HepG2 (cell line): ENCODE measurements around the gene RSAD2. TPM values are rescaled to one million over a fixed set of nuclear protein-coding genes. Genes with fewer than 3 reads are reported as not detected.

Source experiments
- ATAC-seq: fragments of 200-7000 bp; cut with Tn5 transposase; 3 replicates; pipeline ENCODE4 v1.9.1; 2020; ENCODE audit warnings: mild to moderate bottlenecking, moderate library complexity
- BruUV-seq: library from RNA; stranded (reverse); fragments of 400-500 nt; replicated peaks from 2 replicates; lab custom pipeline; 2021; lab: Mats Ljungman, UMichigan
- CTCF ChIA-PET: fragments of 300-600 bp; formaldehyde crosslinking; extraction: SDS; loops from one replicate; lab custom pipeline; 2021; ENCODE audit warnings: low total read pairs, inconsistent platforms, low intra/inter-chr PET ratio; lab: Yijun Ruan, JAX
- POLR2A ChIA-PET: fragments of 350-600 bp; sonication (Branson Sonifier 250); formaldehyde crosslinking; loops from one replicate; lab custom pipeline; 2020; ENCODE audit warnings: antibody characterized with exemption, inconsistent platforms; lab: Yijun Ruan, JAX
- DNase-seq: peaks from one replicate; pipeline ENCODE4 v3.0.0-alpha.2; 2015; ENCODE audit warnings: low spot score
- FAIRE-seq: peaks from 3 replicates; lab custom pipeline; 2011; peaks lifted over from hg19 to GRCh38; lab: Jason Lieb, UNC
- H2AFZ ChIP-seq: one replicate; pipeline ENCODE4 v1.6.1; 2011; ENCODE audit warnings: low read length, inconsistent platforms
- H3K27ac ChIP-seq: fragments of 300-600 bp; 3 replicates; pipeline ENCODE4 v1.8.0; 2011; ENCODE audit warnings: mixed run types, mild to moderate bottlenecking, mixed read lengths, low read length, inconsistent platforms; ENCODE audit not compliant: insufficient read depth; ENCODE audit errors: extremely low read length
- H3K27me3 ChIP-seq, 2 experiments: fragments of 200-600 bp in 1 of 2; 2 replicates in 1 of 2; 3 replicates in 1 of 2; pipeline versions ENCODE4 v1.6.0 to v1.8.0; 2011; ENCODE audit warnings: low read length in 2 of 2, mild to moderate bottlenecking in 2 of 2, moderate library complexity in 2 of 2, inconsistent platforms in 1 of 2; ENCODE audit not compliant: insufficient read depth in 2 of 2, control insufficient read depth in 1 of 2
- H3K36me3 ChIP-seq, 2 experiments: fragments of 200-600 bp in 1 of 2; replicated peaks in 1 of 2; 2 replicates in 1 of 2; 3 replicates in 1 of 2; pipeline versions ENCODE4 v1.5.1 to v1.8.0; 2011; ENCODE audit warnings: low read length in 2 of 2, inconsistent platforms in 1 of 2; ENCODE audit not compliant: insufficient read depth in 2 of 2, control insufficient read depth in 1 of 2
- H3K4me1 ChIP-seq: 2 replicates; pipeline ENCODE4 v1.5.1; 2012; ENCODE audit warnings: low read length, inconsistent platforms; ENCODE audit not compliant: insufficient read depth
- H3K4me2 ChIP-seq: 2 replicates; pipeline ENCODE4 v1.6.0; 2011; ENCODE audit warnings: low read depth, low read length, inconsistent platforms
- H3K4me3 ChIP-seq, 3 experiments: fragments of 200-600 bp in 1 of 3; sonication (generic), shearing (Covaris generic) in 1 of 3; replicated peaks in 1 of 3; 2 replicates each; pipeline ENCODE4 v1.5.1; 2011 to 2016; ENCODE audit warnings: low read length in 3 of 3, inconsistent platforms in 2 of 3, low read depth in 2 of 3, mild to moderate bottlenecking in 2 of 3, control low read depth in 1 of 3, mixed read lengths in 1 of 3; ENCODE audit not compliant: insufficient read depth in 1 of 3
- H3K79me2 ChIP-seq: one replicate; pipeline ENCODE4 v1.6.1; 2011; ENCODE audit warnings: low read length, inconsistent platforms; ENCODE audit not compliant: insufficient read depth
- H3K9ac ChIP-seq: 2 replicates; pipeline ENCODE4 v1.6.0; 2011; ENCODE audit warnings: mild to moderate bottlenecking, low read depth, low read length, inconsistent platforms; ENCODE audit not compliant: insufficient read depth
- H3K9me3 ChIP-seq: 2 replicates; pipeline ENCODE4 v1.5.1; 2012; ENCODE audit warnings: mild to moderate bottlenecking, low read length
- H4K20me1 ChIP-seq: 2 replicates; pipeline ENCODE4 v1.6.0; 2011; ENCODE audit warnings: inconsistent platforms, mild to moderate bottlenecking, low read length, moderate library complexity; ENCODE audit not compliant: insufficient read depth
- ATF7 ChIP-seq, 2 experiments: fragments of 450-650 bp in 1 of 2; sonication (generic) in 1 of 2; formaldehyde crosslinking in 1 of 2; IDR thresholded peaks; 2 replicates each; pipeline versions ENCODE4 v1.4.0 to v1.6.1; 2016 to 2020; ENCODE audit warnings: antibody characterized with exemption in 1 of 2, mild to moderate bottlenecking in 1 of 2, missing genetic modification reagents in 1 of 2
- CBX5 ChIP-seq: sonication (generic); formaldehyde crosslinking; IDR thresholded peaks from 2 replicates; pipeline ENCODE4 v1.4.0; 2020; ENCODE audit warnings: missing genetic modification reagents, borderline replicate concordance
- EEA1 ChIP-seq: sonication (generic); formaldehyde crosslinking; IDR thresholded peaks from 2 replicates; pipeline ENCODE4 v1.5.1; 2020; ENCODE audit warnings: mild to moderate bottlenecking, missing genetic modification reagents, borderline replicate concordance
- ETV5 ChIP-seq: IDR thresholded peaks from 2 replicates; pipeline ENCODE4 v1.6.1; 2018; ENCODE audit warnings: missing biosample characterization, missing genetic modification reagents, inconsistent platforms, borderline replicate concordance
- ETV6 ChIP-seq: sonication (generic); formaldehyde crosslinking; conservative IDR thresholded peaks from 2 replicates; pipeline ENCODE4 v1.4.0; 2020; ENCODE audit warnings: missing genetic modification reagents
- EZH2 ChIP-seq: conservative IDR thresholded peaks from 2 replicates; pipeline ENCODE4 v1.6.1; 2012; ENCODE audit warnings: mild to moderate bottlenecking, low read depth, low read length, moderate library complexity
- KMT2B ChIP-seq: IDR thresholded peaks from 2 replicates; pipeline ENCODE4 v1.6.1; 2016; ENCODE audit warnings: missing genetic modification reagents, missing compliant biosample characterization
- NR1H2 ChIP-seq: sonication (generic); formaldehyde crosslinking; IDR thresholded peaks from 2 replicates; pipeline ENCODE4 v1.8.1; 2022; ENCODE audit warnings: low read depth, missing genetic modification reagents, borderline replicate concordance
- NR2F2 ChIP-seq: IDR thresholded peaks from 2 replicates; pipeline ENCODE4 v1.6.1; 2012; ENCODE audit warnings: low read depth, inconsistent platforms, borderline replicate concordance
- PAWR ChIP-seq: sonication (generic); formaldehyde crosslinking; IDR thresholded peaks from 2 replicates; pipeline ENCODE4 v1.4.0; 2020; ENCODE audit warnings: missing genetic modification reagents, mild to moderate bottlenecking, borderline replicate concordance
- PITX1 ChIP-seq: sonication (generic); formaldehyde crosslinking; IDR thresholded peaks from 2 replicates; pipeline ENCODE4 v1.5.1; 2020; ENCODE audit warnings: mild to moderate bottlenecking, missing genetic modification reagents
- TGIF2 ChIP-seq: IDR thresholded peaks from 2 replicates; pipeline ENCODE4 v1.6.1; 2016; ENCODE audit warnings: control low read depth, missing compliant biosample characterization
- ZEB1 ChIP-seq: IDR thresholded peaks from 2 replicates; pipeline ENCODE4 v1.6.1; 2012; ENCODE audit warnings: mild to moderate bottlenecking, low read depth, inconsistent platforms; ENCODE audit not compliant: insufficient replicate concordance
- ZNF337 ChIP-seq: sonication (generic); formaldehyde crosslinking; IDR thresholded peaks from 2 replicates; pipeline ENCODE4 v1.5.1; 2020; ENCODE audit warnings: missing genetic modification reagents, low read depth, mild to moderate bottlenecking, borderline replicate concordance
- ZNF547 ChIP-seq: sonication (generic); formaldehyde crosslinking; IDR thresholded peaks from 2 replicates; pipeline ENCODE4 v1.5.1; 2020; ENCODE audit warnings: mild to moderate bottlenecking, missing genetic modification reagents
- ZNF773 ChIP-seq: sonication (generic); formaldehyde crosslinking; IDR thresholded peaks from 2 replicates; pipeline ENCODE4 v1.4.0; 2020; ENCODE audit warnings: missing genetic modification reagents, borderline replicate concordance
- ZNF790 ChIP-seq: sonication (generic); formaldehyde crosslinking; IDR thresholded peaks from 2 replicates; pipeline ENCODE4 v1.8.0; 2022; ENCODE audit warnings: missing genetic modification reagents, mild to moderate bottlenecking, borderline replicate concordance
- WGBS: methylation state at CpG from one replicate; pipeline ENCODE4 v1.1.6; 2017; ENCODE audit warnings: low lambda C conversion rate; 5-methylcytosine and 5-hydroxymethylcytosine counted together
- in situ Hi-C: cut with HindIII; loops from 2 replicates; pipeline ENCODE4 v1.10.0; 2017; ENCODE audit warnings: low pct_unique_long_range_greater_than_20kb; ENCODE audit not compliant: extremely low pct_ligation_motif_present
- intact Hi-C: fragments of 100-400 bp; cut with micrococcal nuclease; formaldehyde crosslinking; loops from one replicate; pipeline ENCODE4 v1.10.0; 2022; ENCODE audit not compliant: unreplicated experiment
- polyA plus RNA-seq, 8 experiments: library from polyadenylated mRNA; depleted of rRNA in 3 of 8; stranded (reverse) in 7 of 8; unstranded in 1 of 8; fragments of >200 nt; fragmentation: Illumina TruSeq in 4 of 8; extraction: Trizol in 4 of 8; gene quantifications; 2 replicates each; pipeline versions ENCODE4 v1.2.1 to v1.2.3, GENCODE V29; 2011 to 2016; ENCODE audit warnings: low read depth in 4 of 8, missing spikeins in 1 of 8, mixed read lengths in 1 of 8; ENCODE audit not compliant: insufficient read depth in 1 of 8
- total RNA-seq, 5 experiments: library from RNA; depleted of rRNA; stranded (reverse); fragments of >200 nt; fragmentation: Illumina TruSeq; extraction: Trizol; gene quantifications; 2 replicates each; pipeline ENCODE4 v1.2.3, GENCODE V29; 2016; ENCODE audit warnings: low read depth in 1 of 5
- TF ChIP-seq, protein P1 (sequence below): sonication (generic); formaldehyde crosslinking; IDR thresholded peaks from 2 replicates; pipeline ENCODE4 v1.8.0; 2023; ENCODE audit warnings: mild to moderate bottlenecking, missing genetic modification reagents
- TF ChIP-seq, protein P2 (sequence below): sonication (generic); formaldehyde crosslinking; IDR thresholded peaks from 2 replicates; pipeline ENCODE4 v1.5.1; 2020; ENCODE audit warnings: missing genetic modification reagents, mild to moderate bottlenecking, borderline replicate concordance
- TF ChIP-seq, protein P3 (sequence below): sonication (generic); formaldehyde crosslinking; IDR thresholded peaks from 2 replicates; pipeline ENCODE4 v1.5.0; 2020; ENCODE audit warnings: missing genetic modification reagents

Gene RSAD2
- total and polyA plus RNA-seq, 2 of the 13 experiments (the other 11 are each of a cell fraction or from before 2014, with no cell fraction given): 0.11 TPM; not detected in 1

DNA sequence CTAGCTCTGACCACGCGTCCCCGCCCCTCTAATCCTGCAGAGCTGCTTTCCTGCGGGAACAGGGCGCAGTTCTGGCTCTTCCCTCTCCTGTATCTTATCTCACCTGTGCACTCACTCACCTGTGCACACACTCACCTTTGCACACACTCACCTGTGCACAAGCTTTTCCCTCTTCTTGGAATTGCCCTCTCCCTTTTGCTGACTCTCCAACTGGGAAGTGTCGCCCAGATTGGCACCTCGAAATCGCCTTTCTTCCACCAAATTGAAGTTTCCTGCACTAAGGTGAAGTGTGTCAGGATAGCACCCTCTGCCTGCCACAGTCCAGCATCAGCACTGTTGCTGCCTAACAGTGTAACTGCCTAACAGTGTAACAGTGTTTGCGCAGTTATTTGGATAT lies 11.3 kb upstream of the RSAD2 start:
- H3K79me2 ChIP-seq: no peaks in the 10 kb centered on the region
- H2AFZ ChIP-seq: no peak overlapping the region
- peak; percentile 76 for ATAC-seq
- in situ Hi-C loops (no loop called here), intact Hi-C loops (no loop called here)
- H3K36me3 ChIP-seq: no peaks in the 10 kb centered on the region
- 7% methylated on average over 9 of the region's 9 CpGs for WGBS
- H4K20me1 ChIP-seq: no peaks in the 10 kb centered on the region
- H3K27ac ChIP-seq: no peak overlapping the region
- peaks cover 0 to 37% of the 10 kb centered on the region in 2 experiments; a peak in 3 of 5 replicates for H3K27me3 ChIP-seq
- peak; percentile 92 for FAIRE-seq
- DNase-seq: peak; percentile 24
- no peaks in the 10 kb centered on the region for H3K9me3 ChIP-seq
- H3K4me2 ChIP-seq: peak overlapping the region; percentile 83
- no TSS peak for BruUV-seq
- ChIA-PET CTCF (interaction anchor here (1.2 kb wide), 1 partner anchor 37 kb away, joined by 4 read pairs; no protein-coding TSS in a partner anchor), POLR2A (interaction anchor here (1.1 kb wide), 1 partner anchor 55 kb away, joined by 3 read pairs; no protein-coding TSS in a partner anchor)
- H3K4me1 ChIP-seq: peaks cover 19% of the 10 kb centered on the region
- H3K4me3 ChIP-seq: peak overlapping the region; percentile 65 to 75 (median 70); a peak in 5 of 6 replicates
- H3K9ac ChIP-seq: no peak overlapping the region
- TF ChIP-seq EZH2 (peak; percentile 65; the same call in 1 of the 2 replicates), KMT2B (CRISPR knock-in tag) (no peak), NR1H2 (CRISPR knock-in tag) (no peak), ZNF547 (CRISPR knock-in tag) (no peak), ATF7 (IDR thresholded peaks at IDR 0.05) (no peak), ATF7 (CRISPR knock-in tag; IDR thresholded peaks at IDR 0.05) (0 out of 2 replicates have a peak, but pooled peaks have one; percentile 8), PITX1 (CRISPR knock-in tag) (0 out of 2 replicates have a peak, but pooled peaks have one; percentile 16), ETV5 (CRISPR knock-in tag) (no peak), ZNF773 (CRISPR knock-in tag) (no peak), TGIF2 (0 out of 2 replicates have a peak, but pooled peaks have one; percentile 49), EEA1 (CRISPR knock-in tag) (no peak), PAWR (CRISPR knock-in tag) (no peak), ZNF790 (CRISPR knock-in tag) (0 out of 2 replicates have a peak, but pooled peaks have one; percentile 14), NR2F2 (no peak), ETV6 (CRISPR knock-in tag) (no peak), ZNF337 (CRISPR knock-in tag) (0 out of 2 replicates have a peak, but pooled peaks have one; percentile 32), ZEB1 (peak; percentile 90), CBX5 (CRISPR knock-in tag) (no peak)
- TF ChIP-seq, protein P1, sequence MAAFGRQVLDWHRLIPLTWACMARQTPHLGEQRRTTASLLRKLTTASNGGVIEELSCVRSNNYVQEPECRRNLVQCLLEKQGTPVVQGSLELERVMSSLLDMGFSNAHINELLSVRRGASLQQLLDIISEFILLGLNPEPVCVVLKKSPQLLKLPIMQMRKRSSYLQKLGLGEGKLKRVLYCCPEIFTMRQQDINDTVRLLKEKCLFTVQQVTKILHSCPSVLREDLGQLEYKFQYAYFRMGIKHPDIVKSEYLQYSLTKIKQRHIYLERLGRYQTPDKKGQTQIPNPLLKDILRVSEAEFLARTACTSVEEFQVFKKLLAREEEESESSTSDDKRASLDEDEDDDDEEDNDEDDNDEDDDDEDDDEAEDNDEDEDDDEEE: 0 out of 2 replicates have a peak, but pooled peaks have one; percentile 50
- TF ChIP-seq, protein P2, sequence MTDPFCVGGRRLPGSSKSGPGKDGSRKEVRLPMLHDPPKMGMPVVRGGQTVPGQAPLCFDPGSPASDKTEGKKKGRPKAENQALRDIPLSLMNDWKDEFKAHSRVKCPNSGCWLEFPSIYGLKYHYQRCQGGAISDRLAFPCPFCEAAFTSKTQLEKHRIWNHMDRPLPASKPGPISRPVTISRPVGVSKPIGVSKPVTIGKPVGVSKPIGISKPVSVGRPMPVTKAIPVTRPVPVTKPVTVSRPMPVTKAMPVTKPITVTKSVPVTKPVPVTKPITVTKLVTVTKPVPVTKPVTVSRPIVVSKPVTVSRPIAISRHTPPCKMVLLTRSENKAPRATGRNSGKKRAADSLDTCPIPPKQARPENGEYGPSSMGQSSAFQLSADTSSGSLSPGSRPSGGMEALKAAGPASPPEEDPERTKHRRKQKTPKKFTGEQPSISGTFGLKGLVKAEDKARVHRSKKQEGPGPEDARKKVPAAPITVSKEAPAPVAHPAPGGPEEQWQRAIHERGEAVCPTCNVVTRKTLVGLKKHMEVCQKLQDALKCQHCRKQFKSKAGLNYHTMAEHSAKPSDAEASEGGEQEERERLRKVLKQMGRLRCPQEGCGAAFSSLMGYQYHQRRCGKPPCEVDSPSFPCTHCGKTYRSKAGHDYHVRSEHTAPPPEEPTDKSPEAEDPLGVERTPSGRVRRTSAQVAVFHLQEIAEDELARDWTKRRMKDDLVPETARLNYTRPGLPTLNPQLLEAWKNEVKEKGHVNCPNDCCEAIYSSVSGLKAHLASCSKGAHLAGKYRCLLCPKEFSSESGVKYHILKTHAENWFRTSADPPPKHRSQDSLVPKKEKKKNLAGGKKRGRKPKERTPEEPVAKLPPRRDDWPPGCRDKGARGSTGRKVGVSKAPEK (CRISPR knock-in tag): 0 out of 2 replicates have a peak, but pooled peaks have one; percentile 52
- TF ChIP-seq, protein P3, sequence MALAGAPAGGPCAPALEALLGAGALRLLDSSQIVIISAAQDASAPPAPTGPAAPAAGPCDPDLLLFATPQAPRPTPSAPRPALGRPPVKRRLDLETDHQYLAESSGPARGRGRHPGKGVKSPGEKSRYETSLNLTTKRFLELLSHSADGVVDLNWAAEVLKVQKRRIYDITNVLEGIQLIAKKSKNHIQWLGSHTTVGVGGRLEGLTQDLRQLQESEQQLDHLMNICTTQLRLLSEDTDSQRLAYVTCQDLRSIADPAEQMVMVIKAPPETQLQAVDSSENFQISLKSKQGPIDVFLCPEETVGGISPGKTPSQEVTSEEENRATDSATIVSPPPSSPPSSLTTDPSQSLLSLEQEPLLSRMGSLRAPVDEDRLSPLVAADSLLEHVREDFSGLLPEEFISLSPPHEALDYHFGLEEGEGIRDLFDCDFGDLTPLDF (CRISPR knock-in tag): 0 out of 2 replicates have a peak, but pooled peaks have one; percentile 4
